Stimulated activated CD4-positive, alpha-beta T cell treated with anti-CD3 and anti-CD28 coated beads, TNF-alpha, amount 100 ng/mL, for 24 hours (primary cell): Measurements from ENCODE around the gene SF1.

Experiments
- DNase-seq, 3 experiments: peaks; one replicate each; pipeline ENCODE4 v3.0.0-alpha.2; 2020; ENCODE audit warnings: low read depth in 3 of 3

The SF1 gene

DNA sequence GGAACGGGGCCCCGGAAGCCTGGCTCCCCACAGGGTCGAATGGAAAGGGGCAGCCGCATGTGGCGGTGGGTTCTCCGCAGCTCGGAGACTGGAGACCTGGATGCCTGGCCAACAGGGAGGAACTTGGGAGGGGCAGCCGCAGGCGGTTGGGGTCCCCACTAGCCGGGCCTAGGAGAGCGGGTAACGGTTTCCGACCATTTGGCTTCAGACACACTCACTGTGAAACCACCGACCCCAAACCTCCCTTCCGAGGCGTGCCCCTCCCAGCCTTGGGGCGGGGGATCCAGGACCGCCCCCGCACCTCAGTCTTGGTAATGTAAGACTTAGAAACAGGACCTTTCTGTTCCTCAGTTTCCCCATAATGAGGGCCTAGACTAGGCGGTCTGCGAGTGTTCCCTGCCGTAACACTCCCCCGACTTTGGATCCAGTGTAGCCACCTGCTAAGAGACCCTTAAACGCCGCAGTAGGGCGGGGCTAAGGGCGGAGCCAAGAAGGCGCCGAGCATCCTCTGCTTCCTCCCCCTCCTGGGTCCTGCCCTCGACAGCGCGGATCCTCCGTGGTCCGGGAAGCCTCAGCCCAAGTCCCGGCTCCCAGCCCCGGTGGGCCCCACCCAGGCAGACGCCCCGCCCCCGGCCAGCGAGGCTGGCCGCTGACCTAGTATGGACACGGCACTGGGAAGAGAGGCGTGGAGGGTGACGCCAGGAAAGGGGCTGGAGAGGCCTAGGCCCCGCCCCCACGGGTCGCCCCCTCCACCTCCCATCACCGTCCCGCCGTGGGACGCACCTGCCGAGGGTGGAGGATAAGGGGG lies 32.6 kb downstream of the SF1 start:
- no peak for DNase-seq

DNA sequence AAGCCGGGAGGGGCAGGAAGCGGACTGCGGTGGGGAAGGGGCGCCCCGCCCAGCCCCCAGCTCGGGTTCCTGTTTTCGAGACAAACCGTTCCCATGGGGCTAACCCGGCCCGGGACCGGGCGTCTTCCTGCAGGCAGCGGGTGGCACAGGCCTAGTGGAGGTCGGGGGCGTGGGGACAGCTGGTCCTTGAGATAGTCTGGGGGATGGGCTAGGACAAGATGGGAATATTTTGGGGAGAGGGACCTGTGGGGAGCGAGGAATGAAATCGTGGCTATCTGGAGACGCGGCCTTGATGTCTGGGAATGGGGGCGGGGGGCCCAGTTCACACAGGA lies 33.2 kb downstream of the SF1 start:
- no peak for DNase-seq

DNA sequence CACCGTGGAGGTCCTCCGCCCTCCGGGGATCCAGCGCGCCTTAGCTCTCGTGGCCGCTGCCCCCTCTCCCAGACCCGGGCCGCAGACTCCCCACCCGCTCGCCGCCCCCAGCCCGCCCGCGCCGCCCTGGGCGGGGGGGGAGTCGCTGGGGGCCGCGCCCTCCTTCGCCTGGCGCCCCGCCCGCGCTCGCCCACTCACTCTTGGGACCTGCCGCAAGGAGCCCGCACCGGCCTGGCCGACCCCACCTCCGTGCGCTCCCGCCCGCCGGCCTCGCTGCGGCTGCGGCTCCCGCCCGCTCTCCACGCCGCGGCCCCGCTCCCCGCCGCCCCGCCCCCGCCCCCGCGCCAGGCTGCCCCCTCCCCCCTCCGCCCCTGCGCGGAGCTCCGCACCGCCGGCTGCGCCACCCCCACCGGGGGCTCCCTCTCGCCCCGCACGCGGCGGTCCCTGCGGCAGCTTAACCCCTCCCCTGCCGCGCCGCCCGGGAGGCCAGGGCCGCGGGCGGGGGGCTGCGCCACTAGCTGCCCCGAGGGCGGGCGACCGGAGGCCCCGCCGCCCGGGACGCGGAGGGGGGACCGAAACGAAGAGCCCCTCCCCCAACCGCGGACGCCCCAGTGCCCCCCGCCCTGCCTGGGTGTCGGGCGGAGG lies 33.7 kb downstream of the SF1 start:
- no peak for DNase-seq

DNA sequence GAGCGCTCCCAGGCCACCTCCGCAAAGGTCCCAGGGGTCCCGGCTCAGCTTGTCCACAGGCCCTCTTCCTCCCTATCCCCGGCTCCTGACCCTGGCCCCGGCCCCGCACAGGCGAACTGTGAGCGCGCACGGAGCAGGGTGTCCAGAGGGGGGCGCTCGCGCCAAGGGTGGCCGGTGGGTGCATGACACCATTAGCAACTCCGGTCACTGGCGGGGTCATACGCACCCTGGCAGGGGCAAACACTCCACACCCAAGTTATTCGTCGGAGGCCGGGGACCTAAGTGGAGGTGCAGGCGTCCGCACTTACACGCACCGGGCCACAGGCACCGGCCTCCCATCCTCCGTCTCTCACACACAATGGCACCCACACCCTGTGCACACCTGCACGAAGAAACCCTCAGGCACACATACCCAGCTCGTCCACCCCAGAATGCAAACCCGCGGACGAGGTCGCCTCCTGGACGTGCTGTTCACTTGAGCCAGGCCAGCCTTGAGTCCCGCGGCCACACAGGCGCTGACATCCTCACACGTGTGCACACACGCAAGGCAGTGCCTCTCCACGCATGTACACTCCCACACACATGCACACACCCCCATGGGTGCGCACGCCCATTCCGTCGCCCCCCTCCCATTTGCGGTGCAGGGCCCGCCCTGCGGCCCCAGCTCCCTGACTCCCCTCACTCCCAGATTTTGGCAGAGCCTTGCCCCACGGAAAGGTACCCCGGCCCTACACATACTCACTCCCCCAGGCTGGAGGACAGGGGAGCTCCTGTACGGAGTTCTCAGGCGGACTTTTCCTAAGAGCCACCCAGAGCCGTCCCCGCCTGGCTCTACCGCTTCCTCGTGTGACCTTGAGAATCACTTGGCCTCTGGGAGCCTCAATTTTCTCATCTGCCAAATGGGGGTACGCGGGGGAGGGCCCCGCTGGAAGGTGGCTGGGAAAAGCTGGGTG lies 34.5 kb downstream of the SF1 start, which contains the start of gene RASGRP2:
RASGRP2 (minus strand) TSS at position 552 of the 953 bp plus-strand sequence. CDS start 1,276 bp downstream, outside the sequence.
- DNase-seq = peak in 2 of 3 experiments; percentile 54 to 65

DNA sequence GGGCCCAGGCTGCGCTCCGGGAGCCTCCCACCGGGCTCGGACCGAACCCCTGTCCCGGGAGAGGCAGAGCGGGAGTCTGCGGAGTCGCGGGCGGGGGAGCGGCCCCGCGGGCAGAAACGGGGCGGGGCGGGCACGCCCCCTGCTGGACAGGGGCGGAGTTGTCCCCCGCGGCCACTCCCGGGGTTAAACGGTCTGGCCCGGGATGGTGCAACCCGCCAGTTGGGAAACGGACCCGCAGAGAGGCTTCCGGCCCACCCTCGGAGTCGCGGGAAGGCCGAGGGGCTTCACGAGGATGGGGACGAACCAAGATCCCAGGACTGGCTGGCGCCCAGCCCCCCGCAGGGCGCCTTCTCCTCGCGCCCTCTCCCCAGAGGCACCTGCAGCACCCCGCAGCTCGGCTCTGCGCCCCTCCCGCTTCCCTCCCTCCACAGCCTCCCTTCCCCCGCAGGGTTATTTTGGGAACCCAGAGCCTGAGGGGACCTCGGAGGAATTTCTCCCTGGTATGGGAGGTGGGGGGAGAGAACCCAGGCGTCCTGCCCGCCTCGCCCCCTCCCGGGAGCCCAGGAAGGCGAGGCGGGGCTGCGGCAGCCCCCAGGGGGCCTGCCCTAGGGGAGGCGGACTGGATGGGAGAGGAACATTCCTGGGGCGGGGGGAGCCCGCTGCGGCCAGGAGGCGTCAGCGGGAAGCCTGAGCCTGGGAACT lies 35.3 kb downstream of the SF1 start:
- peak; percentile 56 to 67 (median 60) for DNase-seq

DNA sequence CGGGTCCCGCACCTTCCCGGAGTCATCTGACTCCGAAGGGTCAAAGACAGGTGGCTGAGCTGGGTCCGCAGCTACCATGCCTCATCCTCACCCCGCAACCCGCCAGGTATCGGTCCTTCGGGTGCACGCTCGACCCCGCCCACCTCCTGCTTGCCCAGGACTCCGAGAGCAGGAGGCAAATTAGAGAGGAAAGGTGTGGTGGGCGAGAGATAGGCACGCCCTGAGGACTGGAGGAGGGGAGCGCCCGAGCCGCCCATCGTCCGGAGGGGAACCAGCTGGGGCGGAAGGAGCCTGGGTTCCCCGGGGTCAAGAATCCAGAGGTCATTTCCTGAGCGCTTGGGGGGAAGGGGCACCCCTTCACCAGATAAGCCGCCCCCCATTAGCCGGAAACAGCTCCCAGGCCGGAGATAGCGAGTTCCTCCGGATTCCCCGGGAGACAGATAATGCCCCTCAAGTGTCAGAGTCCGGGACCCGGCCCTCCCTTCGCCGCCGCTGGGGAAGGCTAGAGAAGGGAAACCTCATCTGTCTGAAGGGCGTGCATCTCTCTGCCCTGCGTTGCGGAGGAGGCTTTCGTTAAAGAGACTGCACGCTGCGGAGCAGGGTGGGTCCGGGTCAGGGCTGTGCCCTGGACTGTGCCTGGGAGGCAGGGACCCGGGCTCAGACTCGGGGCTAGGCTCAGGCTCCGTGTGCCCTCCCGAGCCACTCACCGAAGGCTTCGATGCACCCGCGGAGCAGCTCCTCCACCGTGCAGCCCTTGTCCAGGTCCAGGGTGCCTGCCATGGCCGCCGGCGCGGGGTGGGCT lies 36.1 kb downstream of the SF1 start:
- DNase-seq = no peak

DNA sequence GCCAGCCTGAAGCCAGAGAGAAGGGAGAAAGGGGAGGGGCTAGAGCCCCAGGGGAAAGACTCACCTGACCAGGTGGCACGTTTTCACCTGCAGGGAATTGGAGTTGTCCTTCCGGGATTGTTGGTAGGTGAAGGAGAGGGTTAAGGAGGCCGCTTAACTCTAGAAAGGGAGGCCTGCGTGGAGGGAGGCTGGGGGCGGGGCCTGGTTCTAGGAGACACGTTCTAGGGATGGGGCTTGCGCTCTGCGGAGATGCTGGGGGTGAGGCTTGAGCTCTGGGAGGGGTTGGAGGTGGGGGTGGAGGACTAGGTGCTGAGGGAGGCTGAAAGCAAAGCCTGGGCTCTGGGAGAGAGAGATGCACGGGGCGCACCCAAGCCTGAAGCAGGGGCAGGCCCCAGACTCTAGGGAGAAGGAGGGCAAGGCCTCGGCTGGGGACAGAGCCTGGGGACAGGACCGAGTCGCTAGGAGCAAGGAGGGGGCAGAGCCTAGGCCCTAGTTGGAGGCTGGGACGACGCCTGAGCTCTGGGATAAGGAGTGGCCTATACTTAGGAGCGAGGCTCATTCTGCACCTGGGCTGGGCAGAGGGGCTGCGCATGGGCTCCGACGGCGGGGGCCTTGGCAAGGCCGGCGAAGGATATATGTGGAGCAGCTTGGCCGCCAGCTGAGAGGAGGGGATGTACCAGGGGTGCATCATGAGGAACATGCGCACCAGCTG lies 36.8 kb downstream of the SF1 start:
- DNase-seq = no peak

DNA sequence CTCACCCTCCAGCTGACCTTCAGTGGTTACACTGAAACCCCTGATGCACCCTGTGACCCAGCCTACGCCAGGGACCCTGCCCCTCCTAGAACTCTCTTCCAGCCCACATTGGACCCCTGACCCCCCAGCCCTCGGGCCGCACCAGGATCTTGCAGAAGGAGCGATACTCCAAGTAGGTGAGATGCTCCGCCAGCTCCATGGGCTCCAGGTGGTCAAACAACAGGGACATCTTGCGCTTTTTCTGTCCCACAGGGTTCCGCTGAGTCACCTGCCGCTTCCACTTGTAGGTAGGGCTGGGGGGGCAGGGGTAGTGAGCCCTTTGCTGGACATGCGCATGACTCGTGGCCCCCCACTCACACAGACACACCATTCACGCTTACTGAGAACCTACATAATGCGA lies 38.5 kb downstream of the SF1 start:
- no peak for DNase-seq

DNA sequence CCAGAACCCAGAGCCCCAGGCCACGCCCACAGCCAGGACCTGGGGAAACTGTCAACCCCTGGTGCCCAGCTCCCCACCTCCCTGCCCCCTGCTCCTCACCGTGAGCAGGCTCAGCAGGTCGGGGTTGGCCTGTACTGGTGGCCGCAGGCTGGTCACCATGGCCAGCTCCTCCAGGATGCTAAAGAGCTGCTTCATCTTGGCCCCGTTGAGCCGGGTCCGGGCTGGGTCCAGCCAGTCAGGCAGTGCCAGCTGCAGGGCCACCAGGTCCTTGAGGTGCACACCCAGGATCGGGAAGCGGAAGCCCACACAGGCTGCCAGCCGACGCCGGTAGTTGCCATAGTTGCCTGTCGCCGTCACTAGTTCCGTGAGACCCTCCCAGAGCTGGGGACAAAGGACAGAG lies 41.7 kb downstream of the SF1 start:
- DNase-seq = no peak

DNA sequence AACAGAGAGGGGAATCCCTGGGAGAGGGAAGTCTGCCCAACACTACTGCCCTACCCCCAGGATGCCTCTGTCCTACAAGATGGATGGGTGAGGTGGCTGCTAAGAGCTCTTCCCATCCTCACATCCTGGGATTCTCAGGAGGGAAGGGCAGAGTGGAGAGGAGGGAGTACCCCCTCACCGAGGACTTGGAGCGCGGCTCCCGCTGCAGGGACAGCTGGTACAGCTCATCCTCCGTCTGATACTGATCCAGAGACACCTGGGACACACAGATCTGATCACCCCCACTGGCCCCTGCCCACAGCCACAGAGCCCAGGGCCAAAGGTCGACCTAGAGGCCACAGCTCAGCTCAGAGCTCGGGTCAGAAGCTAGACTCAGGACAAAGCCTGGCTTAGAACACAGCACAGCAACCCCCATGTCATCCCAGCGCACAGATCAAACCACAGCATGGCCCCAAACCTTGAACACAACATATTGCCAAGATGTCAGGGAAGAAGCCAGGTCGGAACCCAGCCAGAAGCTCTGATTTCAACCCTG lies 42.5 kb downstream of the SF1 start:
- no peak for DNase-seq

DNA sequence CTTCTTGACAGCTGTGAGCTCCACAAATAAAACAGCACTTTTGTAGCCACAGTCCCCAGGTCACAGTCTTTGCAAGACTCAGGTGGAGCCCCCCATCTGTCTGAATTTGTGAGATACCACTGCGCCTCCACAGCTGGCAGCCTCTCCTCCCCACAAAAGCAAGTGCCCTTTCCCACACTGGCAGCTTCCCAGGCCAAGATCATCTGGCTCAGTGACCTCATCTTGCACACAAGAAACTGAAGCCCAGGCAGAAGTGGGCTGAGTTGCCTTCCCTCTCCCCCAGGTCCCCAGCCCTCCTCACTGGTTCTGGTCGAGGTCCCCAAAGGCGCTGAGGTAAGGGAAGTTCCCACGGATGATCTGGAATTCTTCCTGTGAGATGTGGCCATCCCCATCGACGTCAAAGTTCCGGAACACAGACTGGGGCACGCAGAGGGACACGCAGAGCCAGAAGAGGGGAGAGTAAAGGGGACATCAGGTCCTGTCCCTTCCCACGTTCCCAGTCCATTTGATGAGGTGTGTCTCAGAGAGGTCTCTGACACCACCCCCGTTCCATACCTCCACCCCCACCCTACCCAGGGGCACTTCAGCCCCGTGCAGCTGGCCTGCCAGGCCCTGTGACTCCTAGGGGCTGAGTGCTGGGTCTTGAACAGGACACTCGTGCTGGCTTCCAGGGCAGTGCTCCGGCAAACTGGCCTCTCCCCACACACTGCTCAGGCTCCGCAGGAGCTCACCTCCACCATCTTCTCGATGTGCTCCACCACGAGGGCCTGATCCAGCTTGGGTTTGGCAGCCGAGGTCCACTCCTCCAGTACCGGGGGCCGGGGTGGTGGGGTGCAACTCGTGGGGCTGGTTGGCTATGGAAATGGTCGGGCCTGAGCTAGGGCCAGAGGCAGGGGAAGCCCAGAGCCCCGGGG lies 43.3 kb downstream of the SF1 start:
- DNase-seq = no peak

DNA sequence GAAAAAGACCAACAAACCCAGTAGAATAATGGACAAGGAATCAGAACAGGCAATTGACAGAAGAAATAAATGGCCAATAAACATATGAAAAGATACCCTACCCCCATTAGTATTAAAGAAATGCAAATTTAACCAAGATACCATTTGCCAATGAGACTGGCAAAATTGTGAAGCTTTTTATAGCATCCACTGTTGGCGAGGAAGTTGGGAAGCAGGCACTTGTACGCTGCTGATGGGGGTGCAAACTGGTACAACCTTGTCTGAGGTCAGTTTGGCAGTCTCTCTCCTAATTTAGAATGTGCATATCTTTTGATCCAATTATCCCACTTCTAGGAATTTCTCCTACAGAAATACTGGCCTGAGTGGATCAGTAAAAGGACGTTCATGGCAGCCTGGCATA lies 46.7 kb downstream of the SF1 start:
- DNase-seq = no peak

DNA sequence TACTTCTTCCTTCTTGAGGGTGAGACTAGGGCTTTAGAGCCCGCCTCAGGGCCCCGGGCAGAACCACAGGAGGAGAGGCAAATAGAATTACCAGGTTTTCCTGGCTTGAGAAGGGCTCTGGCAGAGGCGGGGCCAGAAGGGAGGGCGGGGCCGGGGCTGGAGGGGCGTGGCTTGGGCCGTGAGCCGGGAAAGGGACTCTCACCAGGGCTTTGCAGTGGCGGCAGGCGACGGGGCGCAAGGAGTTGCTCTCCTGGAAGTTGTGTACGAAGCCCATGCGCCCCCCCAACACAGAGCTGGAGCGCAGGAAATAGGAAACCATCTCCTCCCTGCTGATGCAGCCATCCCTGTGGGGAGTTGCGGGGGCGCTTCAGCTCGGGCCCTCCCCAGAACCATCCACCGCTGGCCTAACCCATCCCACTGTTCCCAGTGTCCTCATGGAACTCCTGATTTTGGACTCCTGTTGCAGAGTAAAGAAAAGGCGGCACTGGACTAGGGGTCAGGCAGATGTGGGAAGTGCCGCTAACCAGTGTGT lies 48.4 kb downstream of the SF1 start:
- DNase-seq = peak in 1 of 3 experiments; percentile 40

DNA sequence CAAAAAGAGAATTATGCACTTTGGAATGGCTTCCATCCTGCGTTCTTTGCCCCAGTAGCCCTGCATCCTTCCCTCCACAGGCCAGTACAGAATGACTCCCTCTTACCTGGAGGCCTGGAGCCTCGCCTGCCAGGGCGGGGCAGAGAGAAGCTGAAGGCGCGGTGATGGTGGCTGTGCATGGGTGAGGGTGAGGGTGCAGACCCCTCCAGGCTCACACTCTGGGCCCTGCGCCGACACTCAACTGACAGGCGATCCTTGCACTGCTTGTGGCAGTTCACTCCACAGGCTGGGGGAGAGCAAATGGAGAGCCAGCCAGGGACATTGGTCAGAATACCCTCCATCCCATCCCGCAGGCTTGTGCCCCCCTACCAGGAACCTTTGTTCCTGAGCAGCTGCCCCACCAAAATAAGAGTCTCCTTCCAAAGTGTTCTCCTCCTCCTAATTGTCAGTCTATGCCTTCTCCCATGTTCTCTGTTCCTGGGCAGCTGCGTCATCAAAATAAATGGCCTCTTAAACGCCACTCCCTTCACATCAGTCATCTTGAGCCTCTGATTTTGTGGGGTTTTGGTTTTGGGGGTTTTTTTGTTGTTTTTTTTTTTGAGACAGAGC lies 49.5 kb downstream of the SF1 start:
- DNase-seq = no peak

DNA sequence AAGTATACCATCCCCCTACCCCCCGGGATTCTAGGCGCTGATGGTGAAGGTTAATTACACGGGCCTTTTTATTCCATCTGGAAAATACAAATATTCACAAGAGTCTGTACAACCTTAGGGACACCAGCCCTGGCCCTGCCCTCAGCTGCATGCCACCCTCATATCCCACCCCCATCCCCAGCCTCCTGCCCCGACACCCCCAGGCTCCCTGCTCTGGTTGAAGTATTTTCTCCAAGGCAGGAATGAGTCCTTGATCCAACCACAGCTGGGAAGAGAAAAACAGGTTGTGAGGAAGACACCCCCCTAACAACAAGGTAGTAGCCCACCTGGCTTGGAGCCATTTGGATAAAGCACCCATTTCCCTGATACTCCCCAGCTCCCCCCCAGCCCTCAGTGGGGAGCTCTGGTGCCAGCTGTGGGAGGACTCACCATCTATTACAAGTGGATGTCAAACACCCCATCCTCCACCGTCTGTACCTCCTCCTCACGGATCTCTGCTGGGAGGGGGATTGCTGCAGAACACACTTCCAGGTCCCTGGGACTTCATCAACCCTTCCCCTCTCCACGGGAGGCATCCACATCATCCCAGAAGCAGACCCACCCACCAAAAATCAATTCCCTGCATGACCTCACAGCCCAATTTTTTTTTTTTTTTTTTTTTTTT lies 51.3 kb downstream of the SF1 start:
- DNase-seq = no peak

DNA sequence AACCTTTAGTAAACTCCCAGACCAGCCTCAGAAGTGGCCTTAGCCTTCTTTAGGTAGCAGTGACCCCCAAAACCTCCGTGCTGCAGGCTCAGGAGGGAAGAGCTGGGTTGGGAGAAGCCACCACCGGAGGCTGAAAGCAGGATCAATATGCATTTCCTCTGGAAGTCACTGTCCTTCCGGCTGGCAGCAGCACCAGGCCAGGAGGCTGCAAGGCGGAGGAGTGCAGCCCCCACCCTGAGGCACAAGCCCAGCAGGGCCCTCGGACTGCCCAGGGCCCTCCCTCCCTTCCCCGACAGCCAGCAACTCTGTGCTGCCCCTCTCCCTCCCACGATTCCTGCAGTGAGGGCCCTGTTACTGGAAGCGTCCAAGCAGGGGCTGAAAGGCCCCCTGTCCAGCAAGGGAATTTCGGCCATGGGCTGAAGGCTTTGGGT lies 52.1 kb downstream of the SF1 start:
- DNase-seq = no peak

DNA sequence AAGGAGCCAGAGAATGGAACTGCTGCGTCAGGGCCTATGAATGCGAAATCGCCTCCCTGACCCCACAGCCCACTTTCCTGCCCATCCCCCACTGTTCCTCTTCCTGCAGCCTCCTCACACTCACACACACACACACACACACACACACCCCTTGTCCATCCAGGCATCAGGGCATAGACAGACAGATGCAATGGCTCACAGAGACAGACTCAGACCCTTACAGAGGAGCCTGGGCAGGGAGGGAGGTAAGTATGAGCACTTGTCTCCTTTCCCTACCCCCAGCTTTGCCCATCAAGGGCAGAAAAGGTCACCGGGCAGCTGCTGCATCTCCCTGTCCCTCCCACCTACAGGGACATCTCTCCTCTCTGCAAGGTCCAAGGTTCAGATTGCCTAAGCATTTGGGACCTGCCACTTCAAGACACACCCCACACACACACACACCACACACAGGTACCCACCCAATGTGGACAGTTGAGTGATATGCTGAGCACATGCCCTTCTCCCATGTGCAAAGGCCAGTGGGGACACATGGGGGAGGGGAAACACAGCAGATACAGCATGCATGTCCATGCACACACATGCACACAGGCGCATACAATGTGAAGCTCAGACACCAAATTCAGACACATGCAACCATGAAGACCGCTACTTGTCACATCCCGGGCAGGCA lies 53.3 kb downstream of the SF1 start:
- no peak for DNase-seq
